ENCODE results near the gene WWC1. TPM values are rescaled to one million over a fixed set of nuclear protein-coding genes. Genes with fewer than 3 reads are reported as not detected.

The WWC1 gene
- polyA plus RNA-seq, 3 donors, result 65.8 to 104 (median 78.7) TPM

GRCh38 chr5:168370831-168371230 is 79.4 kb downstream of the WWC1 start:
- no peak for DNase-seq (ENCODE audit: extremely low read depth in 1 of 11, low read depth in 9 of 11, low spot score in 4 of 11)

DNA sequence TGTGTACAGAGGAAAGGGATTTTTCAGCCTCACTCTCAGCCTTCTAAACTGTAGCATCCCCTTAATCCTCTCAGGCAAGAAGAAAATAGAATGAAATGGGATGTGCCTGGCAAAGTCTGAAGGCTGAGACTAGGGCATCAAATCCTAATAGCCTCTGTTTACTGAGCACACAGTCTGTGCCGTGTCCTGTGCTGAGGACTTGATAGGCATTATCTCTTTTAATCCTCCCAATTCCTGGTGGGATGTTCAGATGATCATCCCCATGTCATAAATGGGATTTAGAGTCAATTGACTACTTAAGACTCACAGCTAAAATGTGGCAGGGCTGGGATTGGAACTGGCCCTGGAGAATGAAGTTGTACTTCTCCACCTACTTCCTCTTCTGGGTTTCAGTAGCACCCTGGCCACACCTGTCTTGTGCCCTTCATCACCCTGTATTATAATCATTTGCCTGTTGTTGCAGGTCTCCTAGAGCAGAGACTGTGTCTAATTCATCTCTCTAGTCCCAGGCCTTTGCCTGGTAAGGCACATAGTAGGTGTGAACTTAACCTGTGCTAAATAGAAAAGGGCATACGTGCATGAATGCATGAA is 81.0 kb downstream of the WWC1 start:
- no peak for DNase-seq (ENCODE audit: extremely low read depth in 1 of 11, low read depth in 9 of 11, low spot score in 4 of 11)

- DNase-seq (ENCODE audit: extremely low read depth in 1 of 11, low read depth in 9 of 11, low spot score in 4 of 11), result no peak
Measured at GRCh38 chr5:168374532-168374931, 83.1 kb downstream of the WWC1 start.

DNA sequence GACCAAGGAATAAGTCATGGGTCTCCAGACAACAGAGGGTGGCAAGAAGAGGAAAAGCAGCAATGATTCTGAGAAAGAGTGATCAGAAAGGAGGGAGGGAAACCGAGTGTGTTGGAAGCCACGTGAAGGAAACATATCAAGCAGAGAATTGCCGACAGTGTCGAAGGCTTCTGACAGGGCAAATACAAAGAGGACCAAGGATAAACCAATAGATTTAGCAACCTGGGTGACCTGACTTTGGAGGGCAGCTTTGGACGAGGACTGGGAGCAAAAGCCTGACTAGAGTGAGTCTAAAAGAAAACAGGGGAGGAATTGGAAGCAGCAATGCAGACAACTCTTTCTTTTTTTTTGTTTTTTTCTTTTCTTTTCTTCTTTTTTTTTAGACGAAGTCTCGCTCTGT is 83.8 kb downstream of the WWC1 start:
- no peak for DNase-seq (ENCODE audit: extremely low read depth in 1 of 11, low read depth in 9 of 11, low spot score in 4 of 11)

- DNase-seq (ENCODE audit: extremely low read depth in 1 of 11, low read depth in 9 of 11, low spot score in 4 of 11), result no peak
Measured at GRCh38 chr5:168377525-168377924, 86.1 kb downstream of the WWC1 start.

DNA sequence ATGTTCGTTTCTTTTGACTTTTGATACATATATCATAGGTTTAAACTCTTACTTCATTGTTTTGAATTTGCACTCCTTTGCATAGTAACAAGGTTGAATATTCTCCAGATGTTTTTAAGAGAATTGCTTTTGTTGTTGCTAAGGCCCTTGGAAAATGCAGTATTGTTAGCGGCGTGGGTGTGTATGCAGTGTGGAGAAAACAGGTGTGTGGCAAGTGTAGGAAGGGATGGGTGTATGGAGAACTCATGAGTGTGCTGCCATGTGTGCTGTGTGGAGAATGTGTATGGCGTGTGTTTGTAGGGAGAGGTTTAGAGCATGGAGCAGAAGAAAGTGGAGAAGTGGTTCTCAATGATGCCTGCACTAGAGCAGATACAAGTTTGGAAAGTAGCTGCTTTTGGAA is 87.3 kb downstream of the WWC1 start:
- DNase-seq (ENCODE audit: extremely low read depth in 1 of 11, low read depth in 9 of 11, low spot score in 4 of 11), result no peak

GRCh38 chr5:168382421-168382820 is 91.0 kb downstream of the WWC1 start:
- no peak for DNase-seq (ENCODE audit: extremely low read depth in 1 of 11, low read depth in 9 of 11, low spot score in 4 of 11)

DNA sequence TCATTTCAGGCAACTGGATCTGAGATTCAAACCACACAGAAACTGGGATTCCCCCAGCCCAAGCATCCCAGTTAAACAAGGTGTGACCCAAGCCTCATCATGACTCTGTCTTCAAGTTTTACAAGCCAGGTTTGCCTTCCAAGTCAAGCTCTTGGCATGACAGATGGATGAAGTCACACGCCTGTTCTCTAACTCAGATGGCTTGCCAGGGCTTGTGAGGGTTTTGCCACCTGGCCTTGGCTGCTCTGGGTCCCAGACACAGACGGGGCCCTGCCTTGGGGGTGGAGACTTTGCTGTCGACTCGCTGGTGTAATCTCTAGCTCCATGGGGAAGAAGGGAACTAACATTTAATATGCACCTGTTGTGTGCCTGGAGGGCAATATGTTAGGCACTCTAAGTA is 99.0 kb downstream of the WWC1 start:
- DNase-seq (ENCODE audit: extremely low read depth in 1 of 11, low read depth in 9 of 11, low spot score in 4 of 11), result no peak

- no peak for DNase-seq (ENCODE audit: extremely low read depth in 1 of 11, low read depth in 9 of 11, low spot score in 4 of 11)
Measured at GRCh38 chr5:168393773-168394172, 102.3 kb downstream of the WWC1 start.

DNA sequence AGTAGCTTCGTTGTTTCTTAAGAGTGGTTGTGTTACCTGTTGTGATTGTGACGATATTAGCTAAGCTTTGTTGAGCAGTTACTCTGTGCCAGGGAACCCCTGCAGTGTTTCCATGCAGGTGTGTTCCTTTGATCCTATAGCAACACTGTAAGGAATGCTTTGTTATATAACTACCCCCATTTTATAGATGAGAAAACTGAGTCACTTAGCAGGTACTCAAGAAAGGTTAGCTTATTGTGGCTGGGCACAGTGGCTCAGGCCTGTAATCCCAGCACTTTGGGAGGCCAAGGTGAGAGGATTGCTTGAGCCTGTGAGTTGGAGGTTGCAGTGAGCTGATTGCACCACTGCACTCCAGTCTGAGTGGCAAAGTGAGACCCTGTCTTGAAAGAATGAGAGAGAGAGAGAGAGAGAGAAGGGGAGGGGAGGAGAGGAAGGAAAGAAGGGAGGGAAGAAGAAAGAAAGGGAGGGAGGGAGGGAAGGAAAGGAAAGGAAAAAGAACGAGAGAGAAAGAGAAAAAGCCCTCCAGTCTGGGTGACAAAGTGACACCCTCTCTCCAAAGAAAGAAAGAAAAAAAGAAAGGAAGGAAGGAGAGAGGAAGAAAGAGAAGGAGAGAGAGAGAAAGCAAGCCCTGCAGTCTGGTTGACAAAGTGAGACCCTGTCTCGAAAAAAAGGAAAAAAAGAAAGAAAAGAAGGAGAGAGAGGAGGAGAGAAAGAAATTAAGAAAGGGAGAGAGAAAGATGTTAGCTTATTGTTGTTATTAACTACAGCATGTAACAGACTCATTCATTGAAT is 109.2 kb downstream of the WWC1 start:
- DNase-seq (ENCODE audit: extremely low read depth in 1 of 11, low read depth in 9 of 11, low spot score in 4 of 11), result no peak

DNA sequence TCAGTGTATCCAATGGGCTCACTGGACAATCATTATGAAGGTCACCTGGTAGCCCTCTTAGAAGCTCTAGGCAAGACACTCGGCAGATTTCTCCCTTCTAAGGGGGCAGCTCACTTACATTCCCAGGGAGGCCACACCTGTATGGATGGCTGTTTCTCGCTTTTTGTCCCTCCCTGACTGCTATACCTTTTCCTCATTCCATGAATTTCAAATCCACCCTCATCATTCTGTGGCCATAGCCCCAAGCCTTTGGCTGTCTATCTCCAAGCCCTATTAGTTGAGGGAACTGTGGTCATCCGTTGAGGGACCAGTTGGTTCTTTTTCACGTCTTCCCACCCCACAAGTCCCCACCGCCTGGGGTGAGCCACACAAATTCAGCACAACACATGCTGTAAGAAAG is 109.8 kb downstream of the WWC1 start:
- no peak for DNase-seq (ENCODE audit: extremely low read depth in 1 of 11, low read depth in 9 of 11, low spot score in 4 of 11)

GRCh38 chr5:168401880-168402279 is 110.4 kb downstream of the WWC1 start:
- peak in 7 of 11 donors; percentile 6 to 46 (median 36) for DNase-seq (ENCODE audit: extremely low read depth in 1 of 11, low read depth in 9 of 11, low spot score in 4 of 11)

DNA sequence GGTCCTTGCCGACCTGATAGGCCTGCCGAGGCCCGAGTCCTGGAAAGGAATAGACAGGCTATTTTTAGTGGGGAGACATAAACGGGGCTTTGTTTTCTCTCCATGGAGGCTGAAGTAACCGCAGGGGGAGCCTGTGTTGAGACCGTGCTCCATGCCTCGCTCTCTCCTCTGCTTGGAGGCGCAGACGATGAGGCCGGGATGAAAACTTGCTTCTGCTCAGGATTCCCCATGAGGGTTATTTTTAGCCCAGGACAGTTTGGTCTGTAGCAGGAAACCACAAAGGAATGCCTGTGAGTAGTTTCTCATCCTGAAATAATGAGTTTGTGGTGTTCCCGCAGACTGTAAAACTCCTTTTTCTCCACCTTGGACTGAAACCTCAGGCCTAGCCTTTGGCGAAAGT is 112.9 kb downstream of the WWC1 start:
- no peak for DNase-seq (ENCODE audit: extremely low read depth in 1 of 11, low read depth in 9 of 11, low spot score in 4 of 11)

DNA sequence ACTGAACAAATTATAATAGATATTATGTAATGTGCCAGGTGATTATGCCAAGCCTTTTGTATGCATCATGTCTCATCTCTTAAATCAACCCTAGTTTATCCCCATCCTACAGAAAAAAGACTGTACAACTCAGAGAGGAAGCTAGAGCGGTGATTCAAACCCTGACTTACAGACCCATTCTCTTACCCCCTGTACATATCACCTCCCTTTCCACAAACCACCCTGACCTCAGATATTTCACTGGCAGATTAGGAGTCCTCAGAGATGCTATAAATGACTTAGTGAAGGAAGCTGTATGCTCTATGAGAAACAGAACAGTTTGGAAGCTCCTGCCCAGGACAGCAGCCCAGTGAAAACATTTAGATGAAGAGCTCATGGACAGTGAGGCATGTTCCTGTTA is 115.8 kb downstream of the WWC1 start:
- DNase-seq (ENCODE audit: extremely low read depth in 1 of 11, low read depth in 9 of 11, low spot score in 4 of 11), result no peak

- peak in 3 of 11 donors; percentile 7 to 23 (median 17) for DNase-seq (ENCODE audit: extremely low read depth in 1 of 11, low read depth in 9 of 11, low spot score in 4 of 11)
Measured at GRCh38 chr5:168408561-168409305, 117.3 kb downstream of the WWC1 start.

GRCh38 chr5:168409591-168410458 is 118.4 kb downstream of the WWC1 start:
- no peak for DNase-seq (ENCODE audit: extremely low read depth in 1 of 11, low read depth in 9 of 11, low spot score in 4 of 11)

DNA sequence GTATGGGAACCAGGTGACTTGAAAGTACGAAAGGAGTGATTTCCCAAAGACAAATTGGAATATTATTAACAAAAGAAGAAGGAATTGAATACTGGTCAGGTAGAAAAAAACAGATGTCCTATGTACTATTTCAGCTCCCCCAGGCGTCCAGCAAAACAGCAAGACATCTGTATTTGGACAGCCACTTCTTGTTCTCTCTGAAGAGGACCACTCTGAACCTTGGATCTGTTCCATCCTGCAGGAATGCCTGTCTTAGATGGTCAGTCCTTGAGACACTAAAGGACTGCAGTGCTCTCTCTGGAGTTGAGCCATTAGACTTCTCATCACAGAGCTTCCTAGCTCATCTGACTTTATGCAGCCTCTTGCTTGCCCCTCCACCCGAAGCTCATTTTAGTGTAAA is 120.4 kb downstream of the WWC1 start:
- no peak for DNase-seq (ENCODE audit: extremely low read depth in 1 of 11, low read depth in 9 of 11, low spot score in 4 of 11)

GRCh38 chr5:168413062-168413461 is 121.6 kb downstream of the WWC1 start:
- no peak for DNase-seq (ENCODE audit: extremely low read depth in 1 of 11, low read depth in 9 of 11, low spot score in 4 of 11)

GRCh38 chr5:168413596-168413995 is 122.2 kb downstream of the WWC1 start:
- no peak for DNase-seq (ENCODE audit: extremely low read depth in 1 of 11, low read depth in 9 of 11, low spot score in 4 of 11)

Measured in renal cortex interstitium (tissue), 11 donors.